ES-I3 (cell line): Measurements from ENCODE around the gene MTNR1B.

Experiments
- H3K36me3 ChIP-seq: 2 replicates; pipeline ENCODE4 v1.6.1; 2013; ENCODE audit warnings: mild to moderate bottlenecking, low read length, control low read depth, moderate library complexity; ENCODE audit not compliant: insufficient read depth
- H3K4me1 ChIP-seq: 2 replicates; pipeline ENCODE4 v1.6.1; 2013; ENCODE audit warnings: mild to moderate bottlenecking, control low read depth, low read length; ENCODE audit not compliant: insufficient read depth
- H3K9ac ChIP-seq: 2 replicates; pipeline ENCODE4 v1.6.1; 2013; ENCODE audit warnings: low read depth, mild to moderate bottlenecking, low read length, moderate library complexity
- H3K9me3 ChIP-seq: 2 replicates; pipeline ENCODE4 v1.6.1; 2013; ENCODE audit warnings: mild to moderate bottlenecking, low read length, moderate library complexity; ENCODE audit not compliant: control insufficient read depth, insufficient read depth

Gene MTNR1B

DNA sequence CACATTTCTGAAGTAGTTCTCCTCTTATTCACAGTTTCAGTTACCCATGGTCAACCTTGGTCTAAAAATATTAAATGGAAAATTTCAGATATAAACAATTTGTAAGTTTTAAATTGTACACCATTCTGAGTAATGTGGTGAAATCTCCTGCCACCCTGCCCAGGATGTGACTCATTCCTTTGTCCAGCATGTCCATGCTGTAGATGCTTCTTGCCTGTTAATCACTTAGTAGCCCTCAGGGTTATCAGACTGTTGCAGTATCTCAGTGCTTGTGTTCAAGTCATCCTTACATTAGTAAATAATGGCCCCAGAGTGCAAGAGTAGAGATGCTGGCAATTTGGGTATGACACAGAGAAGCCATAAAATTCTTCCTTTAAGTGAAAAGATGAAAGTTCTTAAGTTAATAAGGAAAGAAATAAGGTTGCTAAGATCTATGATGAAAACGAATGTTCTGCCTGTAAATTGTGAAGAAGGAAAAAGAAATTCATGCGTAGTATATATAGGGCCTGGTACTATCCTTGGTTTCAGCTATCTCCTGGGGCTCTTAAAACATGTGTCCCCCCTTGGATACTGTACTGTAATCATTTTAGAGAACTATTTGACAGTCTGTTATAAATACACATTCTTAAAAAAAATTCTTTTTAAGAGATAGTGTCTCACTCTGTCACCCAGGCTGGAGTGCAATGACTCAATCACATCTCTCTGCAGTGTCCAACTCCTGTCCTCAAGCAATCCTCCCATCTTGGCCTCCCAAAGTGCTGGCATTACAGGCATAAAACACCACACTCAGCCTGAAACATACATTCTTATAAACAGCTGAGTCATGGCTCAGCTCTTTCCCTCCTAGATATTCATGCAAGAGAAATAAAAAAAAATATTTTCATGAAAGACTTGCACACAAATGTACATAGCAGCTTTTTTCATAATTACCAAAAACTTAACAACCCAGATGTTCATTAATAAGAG is 31.3 kb downstream of the MTNR1B start:
- H3K36me3 ChIP-seq = no peaks in the 10 kb centered on the region
- peaks cover 3% of the 10 kb centered on the region; the same call in 1 of the 2 replicates for H3K4me1 ChIP-seq
- no peaks in the 10 kb centered on the region for H3K9me3 ChIP-seq
- no peak overlapping the region for H3K9ac ChIP-seq

GRCh38 chr11:93001806-93002205 is 32.4 kb downstream of the MTNR1B start:
- H3K36me3 ChIP-seq = no peaks in the 10 kb centered on the region
- H3K9ac ChIP-seq = no peak overlapping the region
- no peaks in the 10 kb centered on the region for H3K9me3 ChIP-seq
- H3K4me1 ChIP-seq = peaks cover 3% of the 10 kb centered on the region; the same call in 1 of the 2 replicates

- Histone ChIP-seq H3K9me3 (no peaks in the 10 kb centered on the region), H3K4me1 (peaks cover 3% of the 10 kb centered on the region; the same call in 1 of the 2 replicates), H3K9ac (no peak overlapping the region), H3K36me3 (no peaks in the 10 kb centered on the region)
Observed at GRCh38 chr11:93002380-93002779, 32.9 kb downstream of the MTNR1B start.

GRCh38 chr11:93005239-93005638 is 35.8 kb downstream of the MTNR1B start:
- peaks cover 3% of the 10 kb centered on the region; the same call in 1 of the 2 replicates for H3K4me1 ChIP-seq
- H3K9me3 ChIP-seq = no peaks in the 10 kb centered on the region
- no peak overlapping the region for H3K9ac ChIP-seq
- no peaks in the 10 kb centered on the region for H3K36me3 ChIP-seq

DNA sequence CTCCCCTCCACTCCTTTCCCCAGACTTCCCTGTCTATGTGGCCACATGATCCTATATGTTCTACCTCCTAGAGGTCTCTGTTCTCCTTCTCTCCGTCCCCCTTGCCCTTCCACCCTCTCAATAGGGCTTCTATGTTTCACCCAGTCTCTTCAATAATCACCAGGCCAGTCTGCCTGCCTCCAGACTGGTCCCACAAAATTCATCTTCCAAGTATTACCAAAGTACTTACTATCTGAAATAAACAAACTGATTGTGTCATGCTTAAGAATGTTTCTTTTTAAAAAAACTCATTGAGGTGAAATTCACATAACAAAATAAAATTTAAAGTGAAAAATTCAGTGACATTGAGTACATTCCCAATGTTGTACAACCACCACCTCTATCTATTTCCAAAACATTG is 44.2 kb downstream of the MTNR1B start:
- Histone ChIP-seq H3K36me3 (no peaks in the 10 kb centered on the region), H3K9me3 (peaks cover 9% of the 10 kb centered on the region), H3K4me1 (no peaks in the 10 kb centered on the region), H3K9ac (no peak overlapping the region)

DNA sequence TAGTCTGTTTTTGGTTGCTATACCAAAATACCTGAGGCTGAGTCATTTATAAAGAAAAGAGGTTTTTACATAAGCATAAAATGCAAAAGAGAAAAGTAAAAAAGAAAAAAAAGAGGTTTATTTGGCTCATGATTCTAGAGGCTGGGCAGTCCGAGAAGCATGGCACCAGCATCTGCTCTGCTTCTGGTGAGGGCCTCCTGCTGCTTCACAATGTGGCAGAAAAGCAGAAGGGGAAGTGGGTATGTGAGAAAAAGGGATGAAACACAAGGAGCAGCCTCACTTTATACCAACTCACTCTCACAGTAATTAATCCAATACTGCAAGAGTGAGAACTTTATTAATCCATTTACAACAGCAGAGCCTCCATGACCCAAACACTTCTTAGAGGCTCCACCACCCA is 47.1 kb downstream of the MTNR1B start:
- peaks cover 14% of the 10 kb centered on the region; the same call in 1 of the 2 replicates for H3K4me1 ChIP-seq
- peaks cover 9% of the 10 kb centered on the region for H3K9me3 ChIP-seq
- no peak overlapping the region for H3K9ac ChIP-seq
- no peaks in the 10 kb centered on the region for H3K36me3 ChIP-seq

DNA sequence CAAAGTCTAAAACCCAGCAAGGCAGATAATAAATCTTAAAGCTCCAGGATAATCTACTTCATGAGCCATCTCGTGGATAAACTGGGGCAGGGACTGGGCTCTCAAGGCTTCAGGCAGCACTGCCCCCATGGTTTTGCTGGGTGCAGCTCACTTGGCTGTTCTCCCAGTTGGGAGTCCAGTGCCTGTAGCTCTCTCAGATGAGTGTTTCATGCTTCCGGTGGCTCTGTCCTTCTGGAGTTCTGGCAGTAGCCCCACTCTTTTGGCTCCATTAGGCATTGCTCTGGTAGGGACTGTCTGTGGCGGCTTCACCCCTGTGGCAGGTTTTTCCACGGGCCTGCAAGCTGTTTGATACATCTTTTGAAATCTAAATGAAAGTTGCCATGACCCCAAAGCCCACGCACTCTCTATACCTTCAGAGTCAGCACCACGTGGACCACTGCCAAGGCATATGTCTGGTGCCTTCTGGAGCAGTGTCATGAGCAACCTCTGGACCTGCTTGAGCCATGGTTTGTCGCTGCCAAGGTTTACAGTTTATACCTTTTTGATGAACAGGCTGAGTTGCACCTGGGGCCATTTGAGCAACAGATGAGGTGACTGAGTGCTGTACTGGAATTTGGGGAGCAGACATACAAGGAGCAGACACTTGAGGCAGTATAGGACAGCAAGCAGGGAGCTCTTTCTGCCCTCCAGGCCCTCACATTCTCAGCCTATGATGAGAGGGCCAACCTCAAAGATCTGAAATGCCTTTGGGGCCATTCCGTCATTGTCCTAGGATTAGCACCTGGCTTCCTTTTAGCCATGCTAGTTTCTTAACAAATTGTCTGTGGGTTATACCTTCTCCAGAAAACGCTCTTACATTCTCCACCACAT is 48.6 kb downstream of the MTNR1B start:
- Histone ChIP-seq H3K9me3 (peaks cover 9% of the 10 kb centered on the region), H3K4me1 (peaks cover 14% of the 10 kb centered on the region; the same call in 1 of the 2 replicates), H3K36me3 (no peaks in the 10 kb centered on the region), H3K9ac (no peak overlapping the region)

DNA sequence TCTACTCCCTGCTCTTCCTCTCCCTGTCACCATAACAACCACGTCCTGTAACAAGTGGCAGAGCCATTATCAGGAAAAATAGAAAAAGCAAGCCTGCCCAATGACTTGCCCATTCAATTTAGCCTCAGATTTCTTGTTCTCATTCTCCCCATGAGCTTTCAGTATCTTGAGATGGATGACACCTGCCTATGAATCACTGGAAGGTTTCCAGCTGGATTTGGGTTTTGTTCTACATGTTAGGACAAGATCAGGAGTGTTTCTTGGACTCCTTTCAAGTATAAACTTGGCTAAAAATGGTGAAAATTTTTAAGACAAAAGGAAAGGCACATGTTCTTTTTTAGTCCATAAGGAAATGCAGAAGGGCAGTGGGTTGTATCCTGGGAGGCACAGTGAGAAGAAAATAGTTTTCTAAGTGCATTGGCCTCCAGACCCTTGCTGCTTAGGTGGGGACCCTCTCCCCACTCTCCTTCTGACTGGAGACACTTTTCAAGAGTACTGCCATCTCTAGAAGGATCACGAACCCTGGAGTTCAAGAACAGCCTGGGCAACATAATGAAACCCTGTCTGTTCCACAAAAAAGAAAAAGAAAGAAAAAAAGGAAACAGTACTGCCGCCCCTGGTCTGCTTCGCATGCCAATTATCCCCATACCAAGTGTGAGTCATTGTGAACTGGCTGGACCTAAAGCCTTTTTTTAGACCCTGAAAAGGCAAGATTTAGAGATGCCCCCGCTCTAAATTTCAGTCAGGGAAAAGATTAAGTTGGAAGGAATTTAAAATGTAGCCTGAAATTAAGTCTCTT is 51.0 kb downstream of the MTNR1B start:
- peaks cover 14% of the 10 kb centered on the region; the same call in 1 of the 2 replicates for H3K4me1 ChIP-seq
- no peak overlapping the region for H3K9ac ChIP-seq
- no peaks in the 10 kb centered on the region for H3K36me3 ChIP-seq
- peaks cover 9% of the 10 kb centered on the region for H3K9me3 ChIP-seq

DNA sequence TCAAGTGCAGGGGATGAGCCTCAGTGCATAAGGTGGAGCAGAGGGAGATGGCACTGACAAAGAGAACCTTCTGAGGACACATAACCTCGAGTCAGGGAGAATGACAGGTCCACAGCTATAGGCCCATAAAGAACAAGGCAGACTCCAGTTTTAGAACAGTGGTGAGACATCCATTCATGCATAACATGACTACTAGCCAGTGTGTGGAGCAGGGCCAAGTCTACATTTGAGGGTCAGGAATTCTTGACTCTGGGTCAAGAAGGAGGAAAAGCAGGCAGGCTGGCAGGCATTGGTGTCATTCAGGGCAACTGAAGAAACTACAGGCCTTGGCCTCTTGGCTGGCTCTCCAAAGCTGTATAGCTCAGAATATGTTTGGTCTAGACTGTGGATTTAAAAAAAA is 54.9 kb downstream of the MTNR1B start:
- H3K9me3 ChIP-seq = no peaks in the 10 kb centered on the region
- peaks cover 14% of the 10 kb centered on the region; the same call in 1 of the 2 replicates for H3K4me1 ChIP-seq
- H3K36me3 ChIP-seq = no peaks in the 10 kb centered on the region
- H3K9ac ChIP-seq = no peak overlapping the region

- peaks cover 5% of the 10 kb centered on the region; the same call in 1 of the 2 replicates for H3K4me1 ChIP-seq
- no peaks in the 10 kb centered on the region for H3K36me3 ChIP-seq
- no peaks in the 10 kb centered on the region for H3K9me3 ChIP-seq
- H3K9ac ChIP-seq = no peak overlapping the region
Observed at GRCh38 chr11:93025558-93026255, 56.3 kb downstream of the MTNR1B start.

GRCh38 chr11:93028960-93029522 is 59.6 kb downstream of the MTNR1B start:
- Histone ChIP-seq H3K9ac (no peak overlapping the region), H3K9me3 (no peaks in the 10 kb centered on the region), H3K36me3 (no peaks in the 10 kb centered on the region), H3K4me1 (peaks cover 4% of the 10 kb centered on the region)

- no peak overlapping the region for H3K9ac ChIP-seq
- H3K36me3 ChIP-seq = no peaks in the 10 kb centered on the region
- H3K9me3 ChIP-seq = no peaks in the 10 kb centered on the region
- peaks cover 4% of the 10 kb centered on the region for H3K4me1 ChIP-seq
Observed at GRCh38 chr11:93031386-93031785, 61.9 kb downstream of the MTNR1B start.
